Activated gamma-delta T cell treated with anti-CD3 and anti-CD28 coated beads, Interleukin-2, amount 50 U/mL, for 16 hours (primary cell): ENCODE data around the gene ARHGEF17.

ENCODE experiments used
- DNase-seq: peaks from one replicate; pipeline ENCODE4 v3.0.0-alpha.2; 2020; ENCODE audit warnings: low read depth

ARHGEF17 gene

GRCh38 chr11:73331138-73331916, 23.3 kb downstream of the ARHGEF17 start:
- DNase-seq: no peak

- DNase-seq: no peak
These were observed 25.1 kb downstream of the ARHGEF17 start for GRCh38 chr11:73333173-73333572.

- DNase-seq: no peak
These were observed 25.7 kb downstream of the ARHGEF17 start for GRCh38 chr11:73333640-73334383.

- no peak for DNase-seq
These were observed 26.5 kb downstream of the ARHGEF17 start for GRCh38 chr11:73334384-73335203.

- DNase-seq: peak; percentile 69
These were observed 27.3 kb downstream of the ARHGEF17 start for GRCh38 chr11:73335204-73335923.

- no peak for DNase-seq
These were observed 29.8 kb downstream of the ARHGEF17 start for GRCh38 chr11:73337846-73338245.

- DNase-seq: no peak
These were observed 30.2 kb downstream of the ARHGEF17 start for GRCh38 chr11:73338279-73338678.

GRCh38 chr11:73340164-73340563, 32.1 kb downstream of the ARHGEF17 start:
- no peak for DNase-seq

- DNase-seq: no peak
These were observed 34.6 kb downstream of the ARHGEF17 start for GRCh38 chr11:73342633-73343032.

GRCh38 chr11:73343076-73343873, 35.2 kb downstream of the ARHGEF17 start:
- no peak for DNase-seq

GRCh38 chr11:73344191-73344607, 36.1 kb downstream of the ARHGEF17 start:
- DNase-seq: no peak

GRCh38 chr11:73345481-73346160, 37.5 kb downstream of the ARHGEF17 start:
- DNase-seq: no peak

GRCh38 chr11:73346186-73346935, 38.3 kb downstream of the ARHGEF17 start:
- DNase-seq: no peak

GRCh38 chr11:73347067-73347466, 39.0 kb downstream of the ARHGEF17 start:
- DNase-seq: no peak

- no peak for DNase-seq
These were observed 40.8 kb downstream of the ARHGEF17 start for GRCh38 chr11:73348838-73349237.

GRCh38 chr11:73349633-73350032, 41.6 kb downstream of the ARHGEF17 start:
- no peak for DNase-seq

- peak; percentile 25 for DNase-seq
These were observed 43.0 kb downstream of the ARHGEF17 start for GRCh38 chr11:73350908-73351636.

- no peak for DNase-seq
These were observed 45.3 kb downstream of the ARHGEF17 start for GRCh38 chr11:73353422-73353821.

- DNase-seq: no peak
These were observed 47.0 kb downstream of the ARHGEF17 start for GRCh38 chr11:73355109-73355508.
